ENCODE results near the gene FYN. TPM values are rescaled to one million over a fixed set of nuclear protein-coding genes. Genes with fewer than 3 reads are reported as not detected.

The FYN gene
- polyA plus RNA-seq, 3 donors, result 88.4 to 149 (median 114) TPM

DNA sequence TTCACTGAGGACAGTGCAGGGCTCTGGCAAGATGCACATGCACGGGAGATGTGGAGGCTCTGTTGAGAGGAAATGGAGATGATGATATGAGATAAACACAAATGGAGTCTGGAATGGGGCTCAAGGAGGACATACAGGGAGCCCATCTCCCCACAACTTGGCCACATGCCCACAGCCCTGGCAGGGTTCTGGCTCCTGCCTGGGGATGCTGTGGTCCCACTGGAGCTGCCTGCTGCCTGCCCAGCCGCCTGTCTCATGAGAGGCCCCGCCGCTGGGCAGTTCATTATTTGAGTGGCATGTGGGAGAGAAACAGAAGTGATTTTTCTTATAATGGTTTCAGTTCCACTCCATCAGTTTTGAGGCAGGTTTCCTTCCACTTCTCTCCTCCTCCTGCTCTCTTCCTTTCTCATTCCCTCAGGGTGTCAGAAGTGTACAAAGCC, 134.0 kb downstream of the FYN start:
- DNase-seq, result no peak
- peak overlapping the region; percentile 52 to 66 for H3K27ac ChIP-seq (ENCODE audit: low read depth in 1 of 2, low read length in 2 of 2)
- H3K4me1 ChIP-seq (ENCODE audit: control insufficient read depth in 1 of 2, insufficient read depth in 2 of 2, low read length in 2 of 2), result peaks cover 19 to 24% of the 10 kb centered on the region in 2 donors
- H3K27me3 ChIP-seq (ENCODE audit: control insufficient read depth in 2 of 2, insufficient read depth in 2 of 2, low read length in 2 of 2), result no peaks in the 10 kb centered on the region
- no peak overlapping the region for H2AFZ ChIP-seq (ENCODE audit: insufficient read depth, low read depth, low read length, poor library complexity, severe bottlenecking)
- peaks cover 100% of the 10 kb centered on the region for H4K20me1 ChIP-seq (ENCODE audit: insufficient read depth, low read length)
- H3K79me2 ChIP-seq (ENCODE audit: insufficient read depth, low read length), result peaks cover 49% of the 10 kb centered on the region
- no peaks in the 10 kb centered on the region for H3K9me3 Mint-ChIP-seq
- H3K36me3 Mint-ChIP-seq, result peaks cover 34 to 58% of the 10 kb centered on the region in 2 donors
- H3K4me2 ChIP-seq (replicated peaks; ENCODE audit: extremely low read depth, low read length, poor library complexity, severe bottlenecking), result peak overlapping the region; percentile 37
- H3K4me1 Mint-ChIP-seq, result peaks cover 28% of the 10 kb centered on the region
- no CpG with 5 or more reads among the region's 4 CpGs for WGBS (ENCODE audit: insufficient coverage)
- H3K27me3 Mint-ChIP-seq (ENCODE audit: low read depth in 3 of 3), result no peaks in the 10 kb centered on the region
- peak overlapping the region in 1 of 3 experiments; percentile 45 for H3K4me3 ChIP-seq (replicated peaks in 1 of 3; ENCODE audit: low read depth in 2 of 3, low read length in 3 of 3)
- H3K9ac ChIP-seq (ENCODE audit: insufficient read depth, low read length, poor library complexity, severe bottlenecking), result peak overlapping the region; percentile 21
- peak overlapping the region; percentile 32 to 87 (median 76) for H3K27ac Mint-ChIP-seq
- intact Hi-C loops (cut with micrococcal nuclease), result no loop called here
- peaks cover 0 to 44% of the 10 kb centered on the region in 2 donors for H3K36me3 ChIP-seq (replicated peaks in 1 of 2; ENCODE audit: control insufficient read depth in 1 of 2, insufficient read depth in 2 of 2, low read length in 2 of 2)
- no peaks in the 10 kb centered on the region for H3K9me3 ChIP-seq (replicated peaks in 1 of 2; ENCODE audit: control insufficient read depth in 1 of 2, insufficient read depth in 1 of 2, low read length in 2 of 2)
- peak overlapping the region in 1 of 2 donors; percentile 35 for H3K4me3 Mint-ChIP-seq
- TF ChIP-seq, protein P1, sequence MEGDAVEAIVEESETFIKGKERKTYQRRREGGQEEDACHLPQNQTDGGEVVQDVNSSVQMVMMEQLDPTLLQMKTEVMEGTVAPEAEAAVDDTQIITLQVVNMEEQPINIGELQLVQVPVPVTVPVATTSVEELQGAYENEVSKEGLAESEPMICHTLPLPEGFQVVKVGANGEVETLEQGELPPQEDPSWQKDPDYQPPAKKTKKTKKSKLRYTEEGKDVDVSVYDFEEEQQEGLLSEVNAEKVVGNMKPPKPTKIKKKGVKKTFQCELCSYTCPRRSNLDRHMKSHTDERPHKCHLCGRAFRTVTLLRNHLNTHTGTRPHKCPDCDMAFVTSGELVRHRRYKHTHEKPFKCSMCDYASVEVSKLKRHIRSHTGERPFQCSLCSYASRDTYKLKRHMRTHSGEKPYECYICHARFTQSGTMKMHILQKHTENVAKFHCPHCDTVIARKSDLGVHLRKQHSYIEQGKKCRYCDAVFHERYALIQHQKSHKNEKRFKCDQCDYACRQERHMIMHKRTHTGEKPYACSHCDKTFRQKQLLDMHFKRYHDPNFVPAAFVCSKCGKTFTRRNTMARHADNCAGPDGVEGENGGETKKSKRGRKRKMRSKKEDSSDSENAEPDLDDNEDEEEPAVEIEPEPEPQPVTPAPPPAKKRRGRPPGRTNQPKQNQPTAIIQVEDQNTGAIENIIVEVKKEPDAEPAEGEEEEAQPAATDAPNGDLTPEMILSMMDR (IDR thresholded peaks at IDR 0.05), result no peak

GRCh38 chr6:111738631-111739030, 134.6 kb downstream of the FYN start:
- peak overlapping the region in 1 of 3 experiments; percentile 45 for H3K4me3 ChIP-seq (replicated peaks in 1 of 3; ENCODE audit: low read depth in 2 of 3, low read length in 3 of 3)
- H3K27ac ChIP-seq (ENCODE audit: low read depth in 1 of 2, low read length in 2 of 2), result peak overlapping the region in 1 of 2 donors; percentile 66
- TF ChIP-seq, protein P1 (IDR thresholded peaks at IDR 0.05), result no peak
- peak overlapping the region in 1 of 2 donors; percentile 35 for H3K4me3 Mint-ChIP-seq
- peaks cover 38 to 60% of the 10 kb centered on the region in 2 donors for H3K36me3 Mint-ChIP-seq
- intact Hi-C loops (cut with micrococcal nuclease), result no loop called here
- peaks cover 0 to 44% of the 10 kb centered on the region in 2 donors for H3K36me3 ChIP-seq (replicated peaks in 1 of 2; ENCODE audit: control insufficient read depth in 1 of 2, insufficient read depth in 2 of 2, low read length in 2 of 2)
- peaks cover 56% of the 10 kb centered on the region for H3K79me2 ChIP-seq (ENCODE audit: insufficient read depth, low read length)
- H3K4me1 ChIP-seq (ENCODE audit: control insufficient read depth in 1 of 2, insufficient read depth in 2 of 2, low read length in 2 of 2), result peaks cover 19 to 30% of the 10 kb centered on the region in 2 donors
- H3K27ac Mint-ChIP-seq, result peak overlapping the region in 6 of 7 donors; percentile 54 to 87 (median 86)
- H3K27me3 ChIP-seq (ENCODE audit: control insufficient read depth in 2 of 2, insufficient read depth in 2 of 2, low read length in 2 of 2), result no peaks in the 10 kb centered on the region
- no peak overlapping the region for H2AFZ ChIP-seq (ENCODE audit: insufficient read depth, low read depth, low read length, poor library complexity, severe bottlenecking)
- H3K9me3 ChIP-seq (replicated peaks in 1 of 2; ENCODE audit: control insufficient read depth in 1 of 2, insufficient read depth in 1 of 2, low read length in 2 of 2), result no peaks in the 10 kb centered on the region
- peak overlapping the region; percentile 37 for H3K4me2 ChIP-seq (replicated peaks; ENCODE audit: extremely low read depth, low read length, poor library complexity, severe bottlenecking)
- no peaks in the 10 kb centered on the region for H3K27me3 Mint-ChIP-seq (ENCODE audit: low read depth in 3 of 3)
- DNase-seq, result peak in 1 of 3 donors; percentile 12
- H3K9me3 Mint-ChIP-seq, result no peaks in the 10 kb centered on the region
- no CpG with 5 or more reads among the region's 2 CpGs for WGBS (ENCODE audit: insufficient coverage)
- H3K4me1 Mint-ChIP-seq, result peaks cover 28% of the 10 kb centered on the region
- H4K20me1 ChIP-seq (ENCODE audit: insufficient read depth, low read length), result peaks cover 100% of the 10 kb centered on the region
- peak overlapping the region; percentile 21 for H3K9ac ChIP-seq (ENCODE audit: insufficient read depth, low read length, poor library complexity, severe bottlenecking)

Measured in CD14-positive monocyte (primary cell).